ENCODE data around the gene USP25. TPM values are rescaled to one million over a fixed set of nuclear protein-coding genes. Genes with fewer than 3 reads are reported as not detected.

The USP25 gene
- total and polyA plus RNA-seq, 9 of the 15 experiments (the other 6 are each of a cell fraction or from before 2014, with no cell fraction given) = 7.8 to 44.9 (median 31.4) TPM

DNA sequence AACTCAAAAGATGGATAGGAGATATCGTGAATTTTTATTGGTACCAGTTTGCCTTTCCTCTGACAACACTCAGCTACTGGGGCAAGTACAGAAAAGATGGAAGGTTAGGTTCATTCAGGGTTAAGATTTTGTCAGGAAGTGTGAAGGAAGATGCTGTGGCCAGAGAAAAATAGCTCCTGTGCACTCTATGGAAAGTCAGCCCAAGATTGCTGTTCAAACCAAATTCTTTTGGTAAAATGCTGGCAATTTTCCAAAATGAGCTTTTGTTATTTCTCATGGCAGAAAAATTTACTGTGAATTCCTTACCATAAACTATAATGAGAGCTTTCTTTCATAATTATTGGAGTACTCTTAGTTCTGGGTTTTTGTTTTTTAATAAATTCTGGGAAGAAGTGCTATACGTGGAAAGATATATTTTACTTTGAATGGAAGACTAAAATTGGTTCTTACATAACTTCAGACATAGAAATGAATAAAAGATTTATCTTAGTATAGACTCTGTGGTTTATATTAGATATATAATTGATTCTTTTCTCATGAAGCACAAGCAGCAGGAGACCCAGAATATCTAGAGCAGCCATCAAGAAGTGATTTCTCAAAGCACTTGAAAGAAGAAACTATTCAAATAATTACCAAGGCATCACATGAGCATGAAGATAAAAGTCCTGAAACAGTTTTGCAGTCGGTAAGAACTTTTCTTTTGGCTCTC is 112.2 kb downstream of the USP25 start:
- WGBS (ENCODE audit: insufficient coverage, low coverage, missing lambda C conversion rate) = 80% methylated on average over 3 of the region's 3 CpGs
- H3K9ac ChIP-seq (ENCODE audit: insufficient read depth in 1 of 2, low read depth in 2 of 2, low read length in 2 of 2) = no peak overlapping the region
- H3K4me1 ChIP-seq (replicated peaks in 1 of 2; ENCODE audit: control insufficient read depth in 2 of 2, insufficient read depth in 2 of 2, low read length in 2 of 2) = no peaks in the 10 kb centered on the region
- H3K27me3 ChIP-seq (ENCODE audit: control insufficient read depth in 2 of 2, insufficient read depth in 2 of 2, low read length in 2 of 2) = no peaks in the 10 kb centered on the region
- no peaks in the 10 kb centered on the region for H4K20me1 ChIP-seq (replicated peaks; ENCODE audit: control insufficient read depth, insufficient read depth, low read length)
- FAIRE-seq (no peak), ATAC-seq (no peak), DNase-seq (ENCODE audit: extremely low read depth in 1 of 4, low spot score in 3 of 4) (no peak)
- BruUV-seq (replicated peaks) = no TSS peak
- TF ChIP-seq NCOA6 (IDR thresholded peaks at IDR 0.05) = no peak
- peak; percentile 46; the same call in 1 of the 2 replicates for TF ChIP-seq NFIC (IDR thresholded peaks at IDR 0.05)
- TF ChIP-seq TRIM24 (IDR thresholded peaks at IDR 0.05) = no peak
- no peak for TF ChIP-seq ZNF197 (CRISPR knock-in tag; IDR thresholded peaks at IDR 0.05; ENCODE audit: low read depth)
- H2AFZ ChIP-seq (ENCODE audit: low read depth, low read length) = no peak overlapping the region
- no peak overlapping the region for H3K4me3 ChIP-seq
- intact Hi-C loops (cut with micrococcal nuclease) = no loop called here
- no peak overlapping the region for H3K27ac ChIP-seq (ENCODE audit: extremely low read depth, low read depth, low read length)
- H3K36me3 ChIP-seq (ENCODE audit: control insufficient read depth, insufficient read depth, low read length) = peaks cover 28% of the 10 kb centered on the region; the same call in 2 of the 3 replicates
- in situ Hi-C loops (cut with MboI) = no loop called here
- ChIA-PET CTCF (ENCODE audit: low intra/inter-chr PET ratio) (no interaction called here), POLR2A (interaction anchor here (0.7 kb wide), 1 partner anchor 57 kb away, joined by 3 read pairs; no protein-coding TSS in a partner anchor)
- H3K9me3 ChIP-seq (replicated peaks; ENCODE audit: control insufficient read depth, insufficient read depth, low read depth, low read length) = no peaks in the 10 kb centered on the region
- no peak overlapping the region for H3K4me2 ChIP-seq (ENCODE audit: insufficient read depth, low read length)
- H3K9me1 ChIP-seq (ENCODE audit: control insufficient read depth, insufficient read depth, low read length) = no peaks in the 10 kb centered on the region
- H3K79me2 ChIP-seq (ENCODE audit: control insufficient read depth, insufficient read depth, low read length) = no peaks in the 10 kb centered on the region

DNA sequence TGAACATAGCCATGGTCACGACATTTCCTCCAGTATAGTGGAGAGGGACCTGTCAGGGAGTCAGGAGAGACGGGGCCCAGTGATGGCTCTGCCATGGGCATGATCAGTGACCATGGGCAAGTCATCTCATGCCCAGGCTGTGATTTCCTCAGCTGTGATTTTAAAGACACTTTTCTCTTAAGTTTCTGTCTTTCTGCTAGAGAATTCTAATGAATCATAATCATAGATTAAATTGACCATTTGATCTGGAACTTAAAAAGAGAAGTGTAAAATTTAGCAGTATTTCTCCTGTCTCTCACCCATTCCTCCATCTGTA is 112.7 kb downstream of the USP25 start:
- Histone ChIP-seq H4K20me1 (replicated peaks; ENCODE audit: control insufficient read depth, insufficient read depth, low read length) (no peaks in the 10 kb centered on the region), H3K9me3 (replicated peaks; ENCODE audit: control insufficient read depth, insufficient read depth, low read depth, low read length) (no peaks in the 10 kb centered on the region), H3K27ac (ENCODE audit: extremely low read depth, low read depth, low read length) (no peak overlapping the region), H3K4me3 (no peak overlapping the region), H3K9me1 (ENCODE audit: control insufficient read depth, insufficient read depth, low read length) (no peaks in the 10 kb centered on the region), H2AFZ (ENCODE audit: low read depth, low read length) (no peak overlapping the region), H3K36me3 (ENCODE audit: control insufficient read depth, insufficient read depth, low read length) (peaks cover 28% of the 10 kb centered on the region; the same call in 2 of the 3 replicates), H3K27me3 (ENCODE audit: control insufficient read depth in 2 of 2, insufficient read depth in 2 of 2, low read length in 2 of 2) (no peaks in the 10 kb centered on the region), H3K79me2 (ENCODE audit: control insufficient read depth, insufficient read depth, low read length) (no peaks in the 10 kb centered on the region), H3K4me2 (ENCODE audit: insufficient read depth, low read length) (no peak overlapping the region), H3K4me1 (replicated peaks in 1 of 2; ENCODE audit: control insufficient read depth in 2 of 2, insufficient read depth in 2 of 2, low read length in 2 of 2) (no peaks in the 10 kb centered on the region), H3K9ac (ENCODE audit: insufficient read depth in 1 of 2, low read depth in 2 of 2, low read length in 2 of 2) (no peak overlapping the region)
- ATAC-seq = no peak
- DNase-seq (ENCODE audit: extremely low read depth in 1 of 4, low spot score in 3 of 4) = no peak
- intact Hi-C loops (cut with micrococcal nuclease) (no loop called here), in situ Hi-C loops (cut with MboI) (no loop called here)
- no peak for FAIRE-seq
- no peak for TF ChIP-seq ZNF12 (CRISPR knock-in tag; IDR thresholded peaks at IDR 0.05)
- no peak for TF ChIP-seq NFATC3 (IDR thresholded peaks at IDR 0.05)
- TF ChIP-seq BMI1 (IDR thresholded peaks at IDR 0.05; ENCODE audit: low read length) = no peak
- TF ChIP-seq YY1 (IDR thresholded peaks at IDR 0.05; ENCODE audit: borderline replicate concordance in 1 of 3, control insufficient read depth in 1 of 3, extremely low read depth in 1 of 3, insufficient read depth in 3 of 3, insufficient read length in 1 of 3, insufficient replicate concordance in 2 of 3, low read depth in 1 of 3, low read length in 2 of 3) = no peak
- ChIA-PET POLR2A (no interaction called here), CTCF (ENCODE audit: low intra/inter-chr PET ratio) (no interaction called here)
- BruUV-seq (replicated peaks) = no TSS peak
- 95% methylated on average over 2 of the region's 2 CpGs for WGBS (ENCODE audit: insufficient coverage, low coverage, missing lambda C conversion rate)
